Lower leg skin (tissue), 4 donors: ENCODE data around the gene STXBP2. TPM values are rescaled to one million over a fixed set of nuclear protein-coding genes. Genes with fewer than 3 reads are reported as not detected.

Experiments
- DNase-seq, 2 donors: peaks; one replicate each; pipeline ENCODE4 v3.0.0-alpha.2; 2019; ENCODE audit warnings: low spot score in 2 of 2
- H3K4me3 ChIP-seq: fragments of 200-600 bp; sonication (generic); 2 replicates; pipeline ENCODE4 v1.5.1; 2017; ENCODE audit warnings: mild to moderate bottlenecking, low read depth; ENCODE audit not compliant: poor library complexity, severe bottlenecking
- POLR2A ChIP-seq, 2 donors: fragments of 450-650 bp; IDR thresholded peaks; one replicate each; pipeline ENCODE4 v1.6.1; 2016 to 2017; ENCODE audit warnings: antibody characterized with exemption in 2 of 2, mild to moderate bottlenecking in 1 of 2, moderate library complexity in 1 of 2
- WGBS, 2 donors: methylation state at CpG; one replicate each; pipeline ENCODE4 v1.1.5; 2018; 5-methylcytosine and 5-hydroxymethylcytosine counted together
- intact Hi-C: fragments of 100-400 bp; cut with DNase I; formaldehyde crosslinking; loops from one replicate; pipeline ENCODE4 v1.15.0; 2023; ENCODE audit warnings: low total_unique reads
- total RNA-seq, 4 donors: library from RNA; depleted of rRNA; stranded (reverse); fragments of >200 nt; gene quantifications; one replicate each; pipeline ENCODE4 v1.1.0, GENCODE V29; 2016
- TF ChIP-seq, protein P1 (sequence below), 3 donors: fragments of 450-650 bp; IDR thresholded peaks; one replicate each; pipeline ENCODE4 v1.5.1; 2016; ENCODE audit warnings: antibody characterized with exemption in 3 of 3, mild to moderate bottlenecking in 3 of 3, moderate library complexity in 2 of 3

STXBP2 gene
- total RNA-seq, 4 donors from 2014 or later = 43.8 to 109 (median 69.9) TPM

- no peak for TF ChIP-seq POLR2A (IDR thresholded peaks at IDR 0.05)
- TF ChIP-seq, protein P1, sequence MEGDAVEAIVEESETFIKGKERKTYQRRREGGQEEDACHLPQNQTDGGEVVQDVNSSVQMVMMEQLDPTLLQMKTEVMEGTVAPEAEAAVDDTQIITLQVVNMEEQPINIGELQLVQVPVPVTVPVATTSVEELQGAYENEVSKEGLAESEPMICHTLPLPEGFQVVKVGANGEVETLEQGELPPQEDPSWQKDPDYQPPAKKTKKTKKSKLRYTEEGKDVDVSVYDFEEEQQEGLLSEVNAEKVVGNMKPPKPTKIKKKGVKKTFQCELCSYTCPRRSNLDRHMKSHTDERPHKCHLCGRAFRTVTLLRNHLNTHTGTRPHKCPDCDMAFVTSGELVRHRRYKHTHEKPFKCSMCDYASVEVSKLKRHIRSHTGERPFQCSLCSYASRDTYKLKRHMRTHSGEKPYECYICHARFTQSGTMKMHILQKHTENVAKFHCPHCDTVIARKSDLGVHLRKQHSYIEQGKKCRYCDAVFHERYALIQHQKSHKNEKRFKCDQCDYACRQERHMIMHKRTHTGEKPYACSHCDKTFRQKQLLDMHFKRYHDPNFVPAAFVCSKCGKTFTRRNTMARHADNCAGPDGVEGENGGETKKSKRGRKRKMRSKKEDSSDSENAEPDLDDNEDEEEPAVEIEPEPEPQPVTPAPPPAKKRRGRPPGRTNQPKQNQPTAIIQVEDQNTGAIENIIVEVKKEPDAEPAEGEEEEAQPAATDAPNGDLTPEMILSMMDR (IDR thresholded peaks at IDR 0.05) = no peak
- no peak for DNase-seq
- WGBS, 2 donors = 74 to 77% methylated on average over 8 of the region's 8 CpGs
- no peak overlapping the region for H3K4me3 ChIP-seq
- intact Hi-C loops = no loop called here
Measured at GRCh38 chr19:7661744-7662538, 25.0 kb downstream of the STXBP2 start.

- no peak overlapping the region for H3K4me3 ChIP-seq
- WGBS, 2 donors = 65 to 73% methylated on average over 14 of the region's 14 CpGs
- DNase-seq = no peak
- no peak for TF ChIP-seq POLR2A (IDR thresholded peaks at IDR 0.05)
- TF ChIP-seq, protein P1 (IDR thresholded peaks at IDR 0.05) = no peak
- intact Hi-C loops = no loop called here
Measured at GRCh38 chr19:7662657-7663056, 25.7 kb downstream of the STXBP2 start.

GRCh38 chr19:7663706-7664105 lies 26.8 kb downstream of the STXBP2 start:
- intact Hi-C loops = no loop called here
- TF ChIP-seq, protein P1 (IDR thresholded peaks at IDR 0.05) = no peak
- no peak for TF ChIP-seq POLR2A (IDR thresholded peaks at IDR 0.05)
- 57 to 66% methylated on average over 7 of the region's 7 CpGs for WGBS, 2 donors
- no peak overlapping the region for H3K4me3 ChIP-seq
- DNase-seq = no peak

GRCh38 chr19:7665076-7665475 lies 28.2 kb downstream of the STXBP2 start:
- no peak for DNase-seq
- TF ChIP-seq POLR2A (IDR thresholded peaks at IDR 0.05) = no peak
- TF ChIP-seq, protein P1 (IDR thresholded peaks at IDR 0.05) = no peak
- intact Hi-C loops = no loop called here
- H3K4me3 ChIP-seq = no peak overlapping the region
- 32% methylated on average over 4 of the region's 4 CpGs for WGBS, 2 donors

GRCh38 chr19:7668842-7669241 lies 31.9 kb downstream of the STXBP2 start, which contains the start of gene RETN:
Gene RETN, plus strand, starts transcription at chr19:7669049. Its CDS starts 278 bp downstream, at chr19:7669327.
- WGBS, 2 donors = 64 to 90% methylated on average over 5 to 9 of the region's 9 CpGs
- no peak within 1 kb of the TSS for H3K4me3 ChIP-seq
- intact Hi-C loops = no loop called here
- no peak for TF ChIP-seq POLR2A (IDR thresholded peaks at IDR 0.05)
- TF ChIP-seq, protein P1 (IDR thresholded peaks at IDR 0.05) = no peak
- no peak for DNase-seq
